HG03025 (cell line): ENCODE results near the gene CTAGE6.
"Not testable (repeated sequence)": the region's sequence is repeated elsewhere in the genome, so short reads cannot be mapped to it uniquely, and the experiment has no call there.

ENCODE experiments used
- ATAC-seq: cut with Tn5 transposase; IDR thresholded peaks from one replicate; pipeline ENCODE4 v1.9.1; 2021; ENCODE audit warnings: mild to moderate bottlenecking, moderate library complexity; ENCODE audit not compliant: unreplicated experiment, low FRiP score

Gene CTAGE6

GRCh38 chr7:143757596-143757995 is at the start of gene CTAGE6:
Gene CTAGE6 (minus strand): TSS chr7:143757696. CDS start chr7:143757658, 38 bp downstream.
- not testable (repeated sequence) for ATAC-seq

- not testable (repeated sequence) for ATAC-seq
Observed at GRCh38 chr7:143806664-143807071, 49.2 kb upstream of the CTAGE6 start.

- ATAC-seq = not testable (repeated sequence)
Observed at GRCh38 chr7:143797896-143798290, 40.4 kb upstream of the CTAGE6 start.

GRCh38 chr7:143797119-143797895 is 39.8 kb upstream of the CTAGE6 start:
- ATAC-seq = not testable (repeated sequence)

GRCh38 chr7:143795653-143796052 is 38.2 kb upstream of the CTAGE6 start:
- ATAC-seq = not testable (repeated sequence)

GRCh38 chr7:143792633-143793032 is 35.1 kb upstream of the CTAGE6 start:
- not testable (repeated sequence) for ATAC-seq

- not testable (repeated sequence) for ATAC-seq
Observed at GRCh38 chr7:143785415-143786182, 28.1 kb upstream of the CTAGE6 start.

GRCh38 chr7:143779591-143779990 is 22.1 kb upstream of the CTAGE6 start:
- ATAC-seq = not testable (repeated sequence)

GRCh38 chr7:143772738-143773468 is 15.4 kb upstream of the CTAGE6 start:
- not testable (repeated sequence) for ATAC-seq

- not testable (repeated sequence) for ATAC-seq
Observed at GRCh38 chr7:143767531-143767930, 10.0 kb upstream of the CTAGE6 start.

- not testable (repeated sequence) for ATAC-seq
Observed at GRCh38 chr7:143765678-143766077, 8.2 kb upstream of the CTAGE6 start.

- not testable (repeated sequence) for ATAC-seq
Observed at GRCh38 chr7:143763065-143763464, 5.6 kb upstream of the CTAGE6 start.

- ATAC-seq = not testable (repeated sequence)
Observed at GRCh38 chr7:143745340-143745739, 12.2 kb downstream of the CTAGE6 start.

GRCh38 chr7:143737037-143737819 is 20.3 kb downstream of the CTAGE6 start:
- not testable (repeated sequence) for ATAC-seq

- ATAC-seq = no peak
Observed at GRCh38 chr7:143735962-143736361, 21.5 kb downstream of the CTAGE6 start.

GRCh38 chr7:143733876-143734275 is 23.6 kb downstream of the CTAGE6 start:
- no peak for ATAC-seq

- ATAC-seq = no peak
Observed at GRCh38 chr7:143728333-143728862, 29.1 kb downstream of the CTAGE6 start.

- not testable (repeated sequence) for ATAC-seq
Observed at GRCh38 chr7:143727561-143727960, 29.9 kb downstream of the CTAGE6 start.

- ATAC-seq = not testable (repeated sequence)
Observed at GRCh38 chr7:143726143-143726542, 31.4 kb downstream of the CTAGE6 start.

GRCh38 chr7:143720335-143720734 is 37.2 kb downstream of the CTAGE6 start:
- not testable (repeated sequence) for ATAC-seq
